ENCODE measurements around the gene SYMPK. TPM values are rescaled to one million over a fixed set of nuclear protein-coding genes. Genes with fewer than 3 reads are reported as not detected.

The SYMPK gene
- total and polyA plus RNA-seq, 9 donors, result 24.8 to 61.9 (median 50.1) TPM

DNA sequence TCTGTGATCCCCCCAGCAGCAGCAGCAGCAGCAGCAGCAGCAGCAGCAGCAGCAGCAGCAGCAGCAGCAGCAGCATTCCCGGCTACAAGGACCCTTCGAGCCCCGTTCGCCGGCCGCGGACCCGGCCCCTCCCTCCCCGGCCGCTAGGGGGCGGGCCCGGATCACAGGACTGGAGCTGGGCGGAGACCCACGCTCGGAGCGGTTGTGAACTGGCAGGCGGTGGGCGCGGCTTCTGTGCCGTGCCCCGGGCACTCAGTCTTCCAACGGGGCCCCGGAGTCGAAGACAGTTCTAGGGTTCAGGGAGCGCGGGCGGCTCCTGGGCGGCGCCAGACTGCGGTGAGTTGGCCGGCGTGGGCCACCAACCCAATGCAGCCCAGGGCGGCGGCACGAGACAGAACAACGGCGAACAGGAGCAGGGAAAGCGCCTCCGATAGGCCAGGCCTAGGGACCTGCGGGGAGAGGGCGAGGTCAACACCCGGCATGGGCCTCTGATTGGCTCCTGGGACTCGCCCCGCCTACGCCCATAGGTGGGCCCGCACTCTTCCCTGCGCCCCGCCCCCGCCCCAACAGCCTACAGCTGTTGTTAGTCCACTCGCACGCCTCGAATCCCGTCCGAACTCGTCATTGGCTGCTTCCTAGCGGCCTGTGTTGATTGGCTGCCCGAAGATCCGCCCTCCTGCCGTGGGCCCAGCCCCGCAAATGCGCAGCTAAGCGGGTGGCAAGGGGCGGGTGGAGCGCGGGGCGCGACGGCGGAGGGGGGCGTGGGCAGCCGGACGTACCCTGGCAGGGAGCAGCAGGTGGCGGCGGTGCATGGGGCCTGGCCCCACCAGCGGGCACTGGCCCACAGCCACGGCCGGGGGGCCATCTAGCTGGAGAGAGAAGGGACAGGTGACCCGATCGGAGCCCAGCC is 92.5 kb downstream of the SYMPK start:
- Histone ChIP-seq H3K27me3 (no peaks in the 10 kb centered on the region), H3K9me3 (no peaks in the 10 kb centered on the region), H3K4me1 (ENCODE audit: insufficient read depth) (peaks cover 14% of the 10 kb centered on the region), H3K4me3 (peak overlapping the region; percentile 60), H3K27ac (peak overlapping the region; percentile 92 to 94), H3K36me3 (no peaks in the 10 kb centered on the region)
- TF ChIP-seq POLR2A (IDR thresholded peaks at IDR 0.05) (peak; percentile 20), EP300 (IDR thresholded peaks at IDR 0.05) (peak; percentile 66)
- TF ChIP-seq, protein P1, sequence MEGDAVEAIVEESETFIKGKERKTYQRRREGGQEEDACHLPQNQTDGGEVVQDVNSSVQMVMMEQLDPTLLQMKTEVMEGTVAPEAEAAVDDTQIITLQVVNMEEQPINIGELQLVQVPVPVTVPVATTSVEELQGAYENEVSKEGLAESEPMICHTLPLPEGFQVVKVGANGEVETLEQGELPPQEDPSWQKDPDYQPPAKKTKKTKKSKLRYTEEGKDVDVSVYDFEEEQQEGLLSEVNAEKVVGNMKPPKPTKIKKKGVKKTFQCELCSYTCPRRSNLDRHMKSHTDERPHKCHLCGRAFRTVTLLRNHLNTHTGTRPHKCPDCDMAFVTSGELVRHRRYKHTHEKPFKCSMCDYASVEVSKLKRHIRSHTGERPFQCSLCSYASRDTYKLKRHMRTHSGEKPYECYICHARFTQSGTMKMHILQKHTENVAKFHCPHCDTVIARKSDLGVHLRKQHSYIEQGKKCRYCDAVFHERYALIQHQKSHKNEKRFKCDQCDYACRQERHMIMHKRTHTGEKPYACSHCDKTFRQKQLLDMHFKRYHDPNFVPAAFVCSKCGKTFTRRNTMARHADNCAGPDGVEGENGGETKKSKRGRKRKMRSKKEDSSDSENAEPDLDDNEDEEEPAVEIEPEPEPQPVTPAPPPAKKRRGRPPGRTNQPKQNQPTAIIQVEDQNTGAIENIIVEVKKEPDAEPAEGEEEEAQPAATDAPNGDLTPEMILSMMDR (IDR thresholded peaks at IDR 0.05), result peak; percentile 96 to 99 (median 96)
- WGBS, 3 donors, result 1 to 3% (median 2%) methylated on average over 51 to 79 of the region's 79 CpGs
- intact Hi-C loops (cut with DNase I), result loop anchor here in 2 of 4 donors (2.0 kb wide), 1 partner anchor 28 kb away; no protein-coding TSS in a partner anchor
- peak; percentile 95 to 98 (median 97) for DNase-seq

DNA sequence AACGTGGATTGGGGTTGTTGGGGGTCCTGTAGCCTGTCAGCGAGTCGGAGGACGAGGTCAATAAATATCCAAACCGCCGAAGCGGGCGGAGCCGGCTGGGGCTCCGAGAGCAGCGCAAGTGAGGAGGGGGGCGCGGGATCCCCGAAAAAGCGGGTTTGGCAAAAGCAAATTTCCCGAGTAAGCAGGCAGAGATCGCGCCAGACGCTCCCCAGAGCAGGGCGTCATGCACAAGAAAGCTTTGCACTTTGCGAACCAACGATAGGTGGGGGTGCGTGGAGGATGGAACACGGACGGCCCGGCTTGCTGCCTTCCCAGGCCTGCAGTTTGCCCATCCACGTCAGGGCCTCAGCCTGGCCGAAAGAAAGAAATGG is 93.1 kb downstream of the SYMPK start:
- TF ChIP-seq POLR2A (IDR thresholded peaks at IDR 0.05), result no peak
- TF ChIP-seq, protein P1 (IDR thresholded peaks at IDR 0.05), result no peak
- no peak for TF ChIP-seq EP300 (IDR thresholded peaks at IDR 0.05)
- H3K4me3 ChIP-seq, result peak overlapping the region; percentile 60
- H3K27me3 ChIP-seq, result no peaks in the 10 kb centered on the region
- H3K4me1 ChIP-seq (ENCODE audit: insufficient read depth), result peaks cover 17% of the 10 kb centered on the region
- peak overlapping the region; percentile 92 to 94 for H3K27ac ChIP-seq
- no peaks in the 10 kb centered on the region for H3K9me3 ChIP-seq
- peak; percentile 72 to 81 (median 78) for DNase-seq
- no peaks in the 10 kb centered on the region for H3K36me3 ChIP-seq
- 0% methylated on average over 28 of the region's 28 CpGs for WGBS, 3 donors
- intact Hi-C loops (cut with DNase I), result loop anchor here (2.0 to 10.0 kb wide), 4 partner anchors 29 to 78 kb away; partner anchors contain the start of genes QPCTL (in 2 of the 4) and SNRPD2 (in 2 of the 4)

DNA sequence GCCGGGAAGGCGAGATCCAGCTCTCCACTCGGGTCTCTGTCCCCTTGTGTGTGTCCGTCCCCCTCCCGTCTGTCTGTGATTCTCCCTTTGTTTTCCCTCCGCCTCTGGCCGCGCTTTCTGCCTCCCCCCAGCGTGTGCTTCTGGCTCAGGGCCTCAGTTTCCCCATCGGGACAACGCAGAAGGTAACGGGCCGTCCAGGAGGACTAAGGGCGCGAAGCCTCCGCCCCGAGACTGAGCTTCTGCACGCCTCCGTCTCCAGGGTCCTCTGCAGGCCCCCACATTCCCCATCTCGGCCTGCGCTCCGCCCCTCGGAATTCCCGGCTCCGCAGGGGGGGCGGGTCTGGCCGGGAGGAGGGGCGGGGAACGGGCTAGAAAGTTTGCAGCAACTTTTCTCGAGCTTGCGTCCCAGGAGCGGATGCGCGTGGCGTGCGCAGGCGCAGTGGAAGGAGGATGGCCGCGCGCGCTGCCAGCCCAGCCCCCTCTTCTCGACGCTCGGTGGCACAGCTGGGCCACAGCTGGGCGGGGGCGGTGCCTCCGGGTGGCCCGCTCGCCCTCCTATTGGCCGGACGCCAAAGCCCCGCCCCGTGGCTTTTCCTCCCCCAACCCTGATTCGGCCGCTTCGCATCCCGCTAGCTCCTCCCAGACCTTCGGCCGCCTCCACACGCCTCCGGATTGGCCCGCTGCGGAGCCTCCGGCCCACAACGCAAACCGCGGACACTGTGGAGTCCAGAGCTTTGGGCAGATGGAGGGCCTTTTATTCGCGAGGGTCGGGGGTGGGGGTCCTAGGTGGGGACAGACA is 93.8 kb downstream of the SYMPK start, which contains the start of gene SIX5:
TSS of gene SIX5 (minus strand) at position 269 of the 799 bp plus-strand sequence. CDS start 408 bp downstream, outside the sequence.
- Histone ChIP-seq H3K4me1 (ENCODE audit: insufficient read depth) (peaks cover 19% of the 10 kb centered on the region), H3K36me3 (no peaks in the 10 kb centered on the region), H3K27ac (peak within 1 kb of the TSS; percentile 94 to 96), H3K4me3 (peak within 1 kb of the TSS; percentile 91), H3K27me3 (no peaks in the 10 kb centered on the region), H3K9me3 (no peaks in the 10 kb centered on the region)
- WGBS, 3 donors, result 0 to 1% (median 0%) methylated on average over 55 to 70 of the region's 70 CpGs
- DNase-seq, result peak; percentile 99 to 100 (median 100)
- intact Hi-C loops (cut with DNase I), result loop anchor here in 3 of 4 donors (5.0 to 10.0 kb wide), 3 partner anchors 52 to 77 kb away; partner anchors contain the start of genes QPCTL (in 2 of the 3) and SNRPD2 (in 2 of the 3)
- TF ChIP-seq POLR2A (IDR thresholded peaks at IDR 0.05) (peak; percentile 93), EP300 (IDR thresholded peaks at IDR 0.05) (peak; percentile 87)
- TF ChIP-seq, protein P1 (IDR thresholded peaks at IDR 0.05), result no peak

DNA sequence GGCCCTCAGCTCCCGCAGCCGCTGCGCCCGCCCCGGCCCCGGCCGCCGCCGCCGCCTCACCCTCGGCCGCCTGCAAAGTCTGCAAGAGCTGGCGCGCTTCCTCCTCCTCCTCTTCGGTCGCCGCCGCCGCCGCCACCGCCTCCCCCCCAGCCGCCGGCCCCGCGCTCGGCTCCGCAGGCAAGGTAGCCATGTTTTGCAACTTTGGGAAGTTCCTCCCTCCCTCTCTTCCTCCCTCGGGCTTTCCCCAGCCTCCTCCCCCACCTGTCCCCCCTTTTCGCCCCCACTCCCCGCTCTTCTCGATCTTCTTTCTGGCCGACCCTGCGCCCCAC is 94.3 kb downstream of the SYMPK start:
- peak in 2 of 5 donors; percentile 76 to 78 for DNase-seq
- no peak for TF ChIP-seq POLR2A (IDR thresholded peaks at IDR 0.05)
- TF ChIP-seq, protein P1 (IDR thresholded peaks at IDR 0.05), result no peak
- no peak for TF ChIP-seq EP300 (IDR thresholded peaks at IDR 0.05)
- Histone ChIP-seq H3K27ac (peak overlapping the region; percentile 94 to 96), H3K9me3 (no peaks in the 10 kb centered on the region), H3K4me1 (ENCODE audit: insufficient read depth) (peaks cover 21% of the 10 kb centered on the region), H3K4me3 (peak overlapping the region; percentile 91), H3K36me3 (no peaks in the 10 kb centered on the region), H3K27me3 (no peaks in the 10 kb centered on the region)
- intact Hi-C loops (cut with DNase I), result loop anchor here in 3 of 4 donors (5.0 to 10.0 kb wide), 3 partner anchors 51 to 76 kb away; partner anchors contain the start of genes QPCTL (in 2 of the 3) and SNRPD2 (in 2 of the 3)
- 1 to 4% (median 2%) methylated on average over 28 to 33 of the region's 33 CpGs for WGBS, 3 donors

All from ovary (tissue), 9 donors.